Right atrium auricular region (tissue), 2 donors: Measurements from ENCODE around the gene DUSP5. TPM values are rescaled to one million over a fixed set of nuclear protein-coding genes. Genes with fewer than 3 reads are reported as not detected.

ENCODE experiments used
- DNase-seq: peaks from one replicate; pipeline ENCODE4 v3.0.0-alpha.2; 2019; ENCODE audit warnings: low spot score
- H3K27ac ChIP-seq, 2 donors: fragments of 200-600 bp; sonication (generic); 1 replicate in 1 of 2; 2 replicates in 1 of 2; pipeline ENCODE4 v1.5.1; 2016 to 2019
- H3K27me3 ChIP-seq, 2 donors: fragments of 200-600 bp; sonication (generic); one replicate each; pipeline versions ENCODE4 v1.5.1 to v1.6.0; 2017 to 2019
- H3K36me3 ChIP-seq: fragments of 200-600 bp; sonication (generic); one replicate; pipeline ENCODE4 v1.5.1; 2016
- H3K4me1 ChIP-seq, 2 donors: fragments of 200-600 bp; sonication (generic); one replicate each; pipeline versions ENCODE4 v1.5.1 to v1.6.0; 2017 to 2019
- H3K4me3 ChIP-seq, 2 donors: fragments of 200-600 bp; sonication (generic); 1 replicate in 1 of 2; 2 replicates in 1 of 2; pipeline ENCODE4 v1.5.1; 2017 to 2019; ENCODE audit warnings: mild to moderate bottlenecking in 1 of 2, moderate library complexity in 1 of 2
- H3K9me3 ChIP-seq, 2 donors: fragments of 200-600 bp; sonication (generic); one replicate each; pipeline ENCODE4 v1.5.1; 2019
- total RNA-seq, 2 donors: library from RNA; depleted of rRNA; stranded (reverse); fragments of >200 nt; gene quantifications; one replicate each; pipeline ENCODE4 v1.1.0, GENCODE V29; 2016
- TF ChIP-seq, protein P1 (sequence below), 2 donors: fragments of 200-600 bp; sonication (generic); IDR thresholded peaks; one replicate each; pipeline ENCODE4 v1.5.1; 2019; ENCODE audit warnings: antibody characterized with exemption in 2 of 2

Gene DUSP5
- total RNA-seq, 2 donors from 2014 or later, result 17.8 to 28.4 TPM

DNA sequence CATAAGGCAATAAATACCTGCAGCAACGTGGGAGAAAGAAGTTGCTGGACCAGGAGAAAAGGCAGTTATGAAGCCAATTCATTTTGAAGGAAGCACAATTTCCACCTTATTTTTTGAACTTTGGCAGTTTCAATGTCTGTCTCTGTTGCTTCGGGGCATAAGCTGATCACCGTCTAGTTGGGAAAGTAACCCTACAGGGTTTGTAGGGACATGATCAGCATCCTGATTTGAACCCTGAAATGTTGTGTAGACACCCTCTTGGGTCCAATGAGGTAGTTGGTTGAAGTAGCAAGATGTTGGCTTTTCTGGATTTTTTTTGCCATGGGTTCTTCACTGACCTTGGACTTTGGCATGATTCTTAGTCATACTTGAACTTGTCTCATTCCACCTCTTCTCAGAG lies 13.0 kb downstream of the DUSP5 start:
- Histone ChIP-seq H3K9me3 (no peaks in the 10 kb centered on the region), H3K4me3 (no peak overlapping the region), H3K36me3 (peaks cover 29% of the 10 kb centered on the region), H3K4me1 (peaks cover 0 to 39% of the 10 kb centered on the region in 2 donors), H3K27ac (no peak overlapping the region), H3K27me3 (no peaks in the 10 kb centered on the region)
- TF ChIP-seq, protein P1, sequence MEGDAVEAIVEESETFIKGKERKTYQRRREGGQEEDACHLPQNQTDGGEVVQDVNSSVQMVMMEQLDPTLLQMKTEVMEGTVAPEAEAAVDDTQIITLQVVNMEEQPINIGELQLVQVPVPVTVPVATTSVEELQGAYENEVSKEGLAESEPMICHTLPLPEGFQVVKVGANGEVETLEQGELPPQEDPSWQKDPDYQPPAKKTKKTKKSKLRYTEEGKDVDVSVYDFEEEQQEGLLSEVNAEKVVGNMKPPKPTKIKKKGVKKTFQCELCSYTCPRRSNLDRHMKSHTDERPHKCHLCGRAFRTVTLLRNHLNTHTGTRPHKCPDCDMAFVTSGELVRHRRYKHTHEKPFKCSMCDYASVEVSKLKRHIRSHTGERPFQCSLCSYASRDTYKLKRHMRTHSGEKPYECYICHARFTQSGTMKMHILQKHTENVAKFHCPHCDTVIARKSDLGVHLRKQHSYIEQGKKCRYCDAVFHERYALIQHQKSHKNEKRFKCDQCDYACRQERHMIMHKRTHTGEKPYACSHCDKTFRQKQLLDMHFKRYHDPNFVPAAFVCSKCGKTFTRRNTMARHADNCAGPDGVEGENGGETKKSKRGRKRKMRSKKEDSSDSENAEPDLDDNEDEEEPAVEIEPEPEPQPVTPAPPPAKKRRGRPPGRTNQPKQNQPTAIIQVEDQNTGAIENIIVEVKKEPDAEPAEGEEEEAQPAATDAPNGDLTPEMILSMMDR (IDR thresholded peaks at IDR 0.05), result no peak
- no peak for DNase-seq

DNA sequence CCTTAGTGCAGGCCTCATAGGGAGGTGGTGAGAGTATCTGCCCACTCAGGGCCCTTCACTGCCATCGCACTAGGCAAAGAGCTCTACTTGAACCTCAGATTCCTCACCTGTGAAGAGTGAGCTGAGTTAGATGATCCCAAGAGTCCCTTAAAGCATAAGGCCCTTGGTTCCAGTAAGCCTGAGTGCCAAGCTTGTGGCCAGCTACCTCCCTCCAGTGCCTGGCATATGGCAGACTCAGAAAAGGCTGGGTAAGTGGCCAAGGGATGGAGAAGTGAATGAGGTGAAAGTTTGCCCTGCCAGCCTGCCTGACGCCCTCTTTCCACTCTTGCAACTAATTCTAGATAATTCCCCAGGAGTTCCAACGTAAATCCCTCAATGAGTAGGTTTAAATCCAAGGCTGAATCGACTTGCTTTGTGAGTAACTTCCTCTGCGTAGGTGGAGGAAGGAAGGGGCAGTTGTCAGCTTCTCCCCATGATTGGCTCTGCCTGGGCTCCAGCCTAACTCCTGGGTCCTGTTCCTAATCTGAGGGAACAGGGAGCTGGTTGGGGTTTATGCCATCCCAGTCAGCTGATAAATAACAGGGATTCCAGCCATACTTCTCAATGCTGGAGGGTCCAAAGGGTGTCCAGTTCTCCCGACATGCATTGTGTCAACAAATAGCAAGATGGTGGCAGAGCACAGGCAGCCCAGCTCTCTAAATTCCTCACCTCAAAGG lies 14.2 kb downstream of the DUSP5 start:
- H3K9me3 ChIP-seq, result no peaks in the 10 kb centered on the region
- H3K36me3 ChIP-seq, result peaks cover 27% of the 10 kb centered on the region
- no peak for DNase-seq
- H3K4me1 ChIP-seq, result peaks cover 0 to 27% of the 10 kb centered on the region in 2 donors
- H3K27me3 ChIP-seq, result no peaks in the 10 kb centered on the region
- no peak overlapping the region for H3K27ac ChIP-seq
- TF ChIP-seq, protein P1 (IDR thresholded peaks at IDR 0.05), result no peak
- no peak overlapping the region for H3K4me3 ChIP-seq

DNA sequence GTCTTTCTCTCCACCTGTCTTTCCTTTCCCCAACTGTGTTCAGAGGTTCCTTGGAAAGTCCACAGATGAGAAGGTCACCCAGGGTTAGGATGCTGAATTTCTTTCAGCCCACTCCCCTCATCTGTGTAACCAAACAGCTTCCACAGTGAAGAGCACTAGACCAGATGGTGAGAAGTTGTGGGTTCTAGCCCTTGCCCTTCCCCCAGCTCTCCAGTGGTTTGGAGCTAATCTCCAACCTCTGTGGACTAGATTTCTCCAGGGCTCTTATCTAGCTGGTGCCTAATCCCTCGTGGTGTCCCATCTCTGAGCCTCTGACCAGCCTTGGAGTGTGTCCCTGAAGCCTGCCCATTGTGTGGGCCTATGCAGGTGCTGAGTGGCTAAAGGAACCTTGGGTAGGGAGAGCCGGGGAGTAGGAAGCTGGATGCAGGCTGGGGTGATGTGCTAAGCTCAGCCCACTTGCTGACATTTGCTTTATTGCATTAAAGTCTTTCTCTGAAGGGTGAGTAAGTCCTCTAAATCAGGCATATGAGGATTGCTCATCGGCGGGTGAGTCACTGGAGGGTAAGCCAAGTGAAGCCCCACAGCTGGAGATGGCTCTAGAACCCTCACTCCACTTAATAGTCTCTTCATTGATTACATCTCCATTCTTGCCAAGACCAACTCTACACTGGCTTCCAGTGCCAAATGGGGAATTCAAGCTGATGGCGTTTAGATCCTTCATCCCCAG lies 14.9 kb downstream of the DUSP5 start:
- Histone ChIP-seq H3K4me1 (peaks cover 0 to 20% of the 10 kb centered on the region in 2 donors), H3K27me3 (no peaks in the 10 kb centered on the region), H3K36me3 (peaks cover 20% of the 10 kb centered on the region), H3K9me3 (no peaks in the 10 kb centered on the region), H3K27ac (no peak overlapping the region), H3K4me3 (no peak overlapping the region)
- TF ChIP-seq, protein P1 (IDR thresholded peaks at IDR 0.05), result no peak
- DNase-seq, result no peak

DNA sequence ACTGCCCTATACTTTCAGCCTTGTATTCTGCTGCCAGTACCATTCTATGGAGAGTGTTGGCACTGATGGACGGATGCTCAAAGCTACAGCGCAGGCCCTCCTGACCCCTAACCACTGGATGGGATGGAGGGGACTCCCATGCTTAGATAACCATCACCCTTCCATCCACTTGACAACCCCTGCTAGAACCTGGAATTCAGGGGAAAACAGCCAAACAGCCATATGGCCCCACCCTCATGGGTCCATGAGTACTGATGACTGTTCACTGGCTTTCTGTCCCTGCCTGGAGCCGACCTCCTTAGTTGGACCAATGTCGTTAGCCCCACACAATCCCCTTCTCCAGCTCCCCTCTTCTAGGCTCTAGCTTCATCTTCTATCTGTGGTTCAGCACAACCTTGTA lies 16.2 kb downstream of the DUSP5 start:
- no peaks in the 10 kb centered on the region for H3K27me3 ChIP-seq
- H3K4me1 ChIP-seq, result peaks cover 0 to 7% of the 10 kb centered on the region in 2 donors
- no peaks in the 10 kb centered on the region for H3K9me3 ChIP-seq
- TF ChIP-seq, protein P1 (IDR thresholded peaks at IDR 0.05), result no peak
- no peak overlapping the region for H3K27ac ChIP-seq
- peaks cover 13% of the 10 kb centered on the region for H3K36me3 ChIP-seq
- H3K4me3 ChIP-seq, result no peak overlapping the region
- no peak for DNase-seq

GRCh38 chr10:110514848-110515247 lies 17.1 kb downstream of the DUSP5 start:
- Histone ChIP-seq H3K27me3 (no peaks in the 10 kb centered on the region), H3K4me3 (no peak overlapping the region), H3K4me1 (no peaks in the 10 kb centered on the region), H3K27ac (no peak overlapping the region), H3K9me3 (no peaks in the 10 kb centered on the region), H3K36me3 (peaks cover 13% of the 10 kb centered on the region)
- TF ChIP-seq, protein P1 (IDR thresholded peaks at IDR 0.05), result no peak
- no peak for DNase-seq
